ENCODE data around the gene SMIM43.
"Not testable (repeated sequence)": the region's sequence is repeated elsewhere in the genome, so short reads cannot be mapped to it uniquely, and the experiment has no call there.

The SMIM43 gene

DNA sequence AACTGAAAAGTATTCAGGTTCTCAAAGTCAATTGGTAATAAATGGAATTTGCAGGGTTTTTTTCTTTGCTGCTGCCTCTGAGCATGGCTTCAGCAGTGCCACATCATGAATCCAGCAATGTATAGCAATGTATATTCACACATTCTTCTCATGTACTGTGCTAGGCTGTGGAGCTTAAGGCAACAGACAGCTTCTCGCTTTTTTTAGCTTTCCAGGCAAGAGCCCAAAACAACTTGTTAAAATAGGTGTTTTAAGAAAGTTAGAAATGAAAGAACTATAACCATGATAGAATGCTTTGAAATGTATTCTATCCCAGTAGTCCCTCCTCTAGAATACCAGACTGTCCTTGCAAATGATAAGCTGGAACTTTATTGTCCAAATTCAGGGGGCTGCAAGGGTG lies 30.4 kb downstream of the SMIM43 start:
- no peak for DNase-seq

DNA sequence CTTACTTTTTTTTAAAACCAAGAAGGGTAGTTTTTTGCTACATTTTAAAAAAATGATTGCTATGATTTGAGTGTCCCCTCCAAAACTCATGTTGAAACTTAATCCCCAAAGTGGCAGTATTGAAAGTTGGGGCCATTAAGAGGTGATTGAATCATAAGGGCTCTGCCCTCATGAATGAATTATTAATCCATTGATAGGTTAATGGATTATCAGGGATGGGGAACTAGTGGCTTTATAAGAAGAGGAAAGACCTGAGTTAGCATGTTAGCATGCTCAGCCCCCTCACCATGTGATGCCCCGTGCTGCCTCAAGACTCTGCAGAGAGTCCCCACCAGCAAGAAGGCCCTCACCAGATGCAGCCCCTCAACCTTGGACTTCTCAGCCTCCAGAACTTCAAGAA lies 31.0 kb downstream of the SMIM43 start:
- DNase-seq: no peak

DNA sequence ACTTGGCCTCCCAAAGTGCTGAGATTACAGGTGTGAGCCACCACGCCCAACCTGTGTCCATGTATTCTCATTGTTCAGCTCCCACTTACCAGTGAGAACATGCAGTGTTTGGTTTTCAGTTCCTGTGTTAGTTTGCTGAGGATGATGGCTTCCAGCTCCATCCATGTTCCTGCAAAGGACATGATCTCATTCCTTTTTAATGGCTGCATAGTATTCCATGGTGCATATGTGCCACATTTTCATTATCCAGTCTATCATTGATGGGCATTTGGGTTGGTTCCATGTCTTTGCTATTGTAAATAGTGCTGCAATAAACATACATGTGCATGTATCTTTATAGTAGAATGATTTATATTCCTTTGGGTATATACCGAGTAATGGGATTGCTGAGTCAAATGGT lies 35.2 kb downstream of the SMIM43 start:
- DNase-seq: not testable (repeated sequence)

DNA sequence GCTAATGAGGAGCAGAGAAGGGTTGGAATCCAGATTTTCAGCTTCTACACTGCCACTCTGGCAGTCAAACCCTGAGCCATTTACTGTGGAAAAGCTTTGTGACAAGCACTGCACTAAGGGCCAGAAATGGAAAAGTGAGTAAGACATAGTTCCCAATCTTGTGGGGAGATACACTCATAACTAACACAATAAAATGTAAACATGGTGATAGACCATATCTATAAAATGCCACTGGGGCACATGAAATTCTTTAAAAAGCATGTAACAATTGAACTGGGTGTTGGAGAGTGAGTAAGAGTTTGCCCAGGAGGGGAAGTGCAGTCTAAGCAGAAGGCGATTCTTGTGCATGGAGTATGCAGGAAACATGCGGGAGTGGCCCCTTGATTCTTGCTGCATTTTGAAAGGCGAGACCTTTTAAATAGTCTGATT lies 36.2 kb downstream of the SMIM43 start:
- no peak for DNase-seq

DNA sequence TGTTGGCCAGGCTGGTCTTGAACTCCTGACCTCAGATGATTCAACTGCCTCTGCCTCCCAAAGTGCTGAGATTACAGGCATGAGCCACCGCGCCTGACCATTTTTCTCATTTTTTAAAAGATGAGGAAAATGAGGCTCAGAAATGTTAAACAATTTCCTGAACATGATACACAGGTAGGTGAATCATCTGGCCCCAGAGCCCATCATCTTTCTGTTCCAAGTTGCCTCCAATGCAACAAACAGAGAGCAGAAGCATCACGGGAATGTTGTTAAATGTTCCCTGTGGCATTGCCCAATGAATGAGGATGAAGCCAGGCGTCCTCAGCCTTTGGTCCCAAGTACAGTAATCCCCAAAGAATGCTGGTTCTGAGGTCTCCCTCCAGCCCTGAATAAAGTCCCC lies 36.9 kb downstream of the SMIM43 start:
- DNase-seq: no peak

DNA sequence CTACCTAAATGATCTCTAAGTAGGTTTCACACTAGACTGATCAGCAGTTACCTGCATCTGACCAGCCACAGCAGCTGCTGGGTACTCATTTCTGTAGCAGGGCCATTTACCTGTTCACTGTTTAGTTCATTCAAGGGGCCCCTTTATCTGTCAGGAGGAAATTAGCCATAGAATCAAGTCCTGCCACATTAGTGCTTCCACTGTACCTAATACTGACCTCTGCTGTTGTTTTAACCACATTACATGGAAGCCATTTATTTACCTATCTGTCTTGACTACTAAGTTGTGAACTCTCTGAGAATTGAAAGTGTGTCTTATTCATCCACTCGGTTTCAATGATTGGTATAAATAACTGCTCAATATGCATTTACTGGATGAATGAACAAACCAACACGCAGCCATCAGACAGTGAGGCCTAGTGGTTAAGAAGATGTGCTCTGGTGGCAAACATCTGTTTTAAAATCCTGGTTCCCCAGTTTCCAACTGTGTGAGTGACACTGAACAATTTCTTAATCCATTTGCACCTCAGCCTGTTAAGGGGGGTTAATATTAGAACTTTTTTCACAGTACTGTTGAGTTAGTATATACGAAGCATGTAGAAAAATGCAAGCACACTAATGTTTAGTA lies 38.2 kb downstream of the SMIM43 start:
- no peak for DNase-seq

DNA sequence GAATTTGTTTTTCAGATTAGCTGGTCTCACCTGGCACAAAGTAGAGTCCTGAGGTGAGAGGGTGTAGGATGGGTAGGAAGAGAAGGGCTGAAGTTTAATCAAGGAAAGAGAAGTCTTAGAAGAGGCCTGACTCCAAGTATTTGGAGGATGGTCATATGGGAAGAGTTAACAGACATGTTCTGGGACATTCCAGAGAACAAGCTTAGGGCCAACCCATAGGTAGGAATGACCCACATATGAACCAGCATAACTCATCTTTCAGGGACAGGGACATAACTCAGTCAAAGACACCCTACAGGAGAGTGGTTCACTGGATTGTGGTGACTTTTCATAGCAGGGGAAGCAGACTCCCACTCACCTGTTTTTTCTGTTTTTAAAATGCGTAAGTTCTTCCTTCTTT lies 40.3 kb downstream of the SMIM43 start:
- DNase-seq: no peak

DNA sequence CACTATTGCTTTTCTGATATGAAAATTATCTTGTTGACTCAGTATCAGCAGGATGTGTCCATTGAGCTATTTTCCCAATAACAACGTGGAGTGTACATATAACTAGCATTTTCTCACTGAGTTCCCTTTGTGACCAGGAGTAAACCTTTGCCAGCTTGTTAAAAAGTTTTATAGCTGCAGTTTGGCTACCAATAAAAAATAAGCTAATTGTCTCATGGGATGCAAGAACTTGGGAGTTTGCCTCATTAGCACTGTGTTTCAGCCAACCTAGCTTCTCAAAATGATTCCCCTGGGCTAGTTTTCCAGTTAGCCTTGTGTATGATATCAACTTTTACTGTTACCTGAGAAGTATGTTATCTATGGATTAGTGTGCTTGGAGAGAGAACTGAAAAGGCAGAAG lies 43.3 kb downstream of the SMIM43 start:
- DNase-seq: no peak

DNA sequence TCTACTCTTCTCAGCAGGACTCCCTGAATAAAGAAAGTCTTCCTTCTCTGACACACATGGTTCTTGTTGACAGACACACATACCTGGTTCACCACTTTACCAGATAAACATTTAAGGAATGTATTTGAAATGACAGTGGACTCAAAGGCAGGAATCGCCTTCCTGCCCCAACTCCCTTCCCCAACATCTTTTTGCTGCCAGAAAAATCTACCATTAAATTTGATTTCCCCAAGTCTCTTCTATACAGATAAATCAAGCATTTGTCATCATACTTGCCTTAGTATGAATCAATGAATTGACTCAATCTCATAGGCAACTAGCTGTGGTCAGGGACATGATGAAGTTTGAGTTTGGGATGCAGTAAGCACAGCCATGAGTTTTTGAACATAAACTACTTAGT lies 44.9 kb downstream of the SMIM43 start:
- no peak for DNase-seq

DNA sequence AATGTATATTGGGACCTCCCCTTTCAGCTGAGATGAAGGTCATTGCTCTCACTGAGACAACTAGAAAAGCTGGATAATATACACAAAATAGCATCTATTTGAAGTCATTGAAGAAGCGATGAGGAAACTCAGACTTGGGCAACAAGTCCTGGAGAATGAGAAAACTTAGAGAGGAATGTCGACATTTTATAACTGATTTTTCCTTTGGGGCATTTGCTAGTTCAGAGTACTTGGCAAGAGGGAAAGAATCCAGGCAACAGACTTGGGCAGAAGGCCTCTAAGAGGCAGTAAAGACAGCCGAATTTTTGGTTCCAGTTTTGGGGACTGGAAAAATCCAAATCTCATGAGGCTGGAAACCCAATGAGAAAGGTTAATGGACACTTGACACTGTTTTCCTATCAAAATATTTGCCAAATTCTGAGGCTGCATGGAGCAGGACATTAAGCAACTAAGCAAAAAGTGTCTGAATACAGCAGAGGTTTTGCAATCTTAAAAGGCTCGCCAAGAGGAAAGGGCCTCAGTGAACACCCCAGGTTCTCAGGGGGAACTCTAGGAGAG lies 47.2 kb downstream of the SMIM43 start:
- no peak for DNase-seq

DNA sequence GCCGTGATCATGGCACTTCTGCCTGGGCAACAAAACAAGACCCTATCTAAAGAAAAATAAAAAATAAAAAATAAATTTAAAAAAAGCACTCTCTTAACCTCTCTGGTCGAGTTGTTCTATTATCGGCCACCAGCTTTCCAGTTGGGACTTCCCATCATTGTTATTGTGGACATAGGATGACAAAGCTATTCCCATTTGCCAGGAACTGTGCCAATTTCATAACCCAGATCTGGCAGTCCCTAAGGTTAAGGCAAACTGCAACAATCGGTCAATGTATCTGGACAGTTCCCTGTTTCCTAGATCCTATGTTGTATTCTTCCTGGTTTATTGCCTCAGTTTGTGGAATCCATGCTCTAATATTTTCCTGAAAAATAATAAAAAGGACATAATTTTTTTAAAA lies 50.4 kb downstream of the SMIM43 start:
- no peak for DNase-seq

DNA sequence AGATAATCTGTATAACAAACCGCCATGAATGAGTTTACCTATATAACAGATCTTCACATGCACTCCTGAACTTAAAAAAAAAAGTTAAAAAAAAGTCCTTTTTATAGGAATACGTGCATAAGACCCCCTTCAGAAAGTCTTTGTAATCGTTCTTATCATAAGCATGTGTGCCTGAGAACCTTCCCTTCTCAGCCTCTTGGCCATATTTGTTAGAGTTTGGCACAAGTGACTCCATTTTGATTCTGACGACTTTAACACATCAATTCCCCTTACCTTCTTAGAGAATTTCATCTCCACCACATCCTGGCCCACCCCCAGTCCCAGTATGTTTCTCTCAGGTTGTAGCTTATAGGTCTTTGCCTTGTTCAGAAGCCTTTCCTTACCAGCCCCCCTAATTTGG lies 52.2 kb downstream of the SMIM43 start:
- DNase-seq: no peak

DNA sequence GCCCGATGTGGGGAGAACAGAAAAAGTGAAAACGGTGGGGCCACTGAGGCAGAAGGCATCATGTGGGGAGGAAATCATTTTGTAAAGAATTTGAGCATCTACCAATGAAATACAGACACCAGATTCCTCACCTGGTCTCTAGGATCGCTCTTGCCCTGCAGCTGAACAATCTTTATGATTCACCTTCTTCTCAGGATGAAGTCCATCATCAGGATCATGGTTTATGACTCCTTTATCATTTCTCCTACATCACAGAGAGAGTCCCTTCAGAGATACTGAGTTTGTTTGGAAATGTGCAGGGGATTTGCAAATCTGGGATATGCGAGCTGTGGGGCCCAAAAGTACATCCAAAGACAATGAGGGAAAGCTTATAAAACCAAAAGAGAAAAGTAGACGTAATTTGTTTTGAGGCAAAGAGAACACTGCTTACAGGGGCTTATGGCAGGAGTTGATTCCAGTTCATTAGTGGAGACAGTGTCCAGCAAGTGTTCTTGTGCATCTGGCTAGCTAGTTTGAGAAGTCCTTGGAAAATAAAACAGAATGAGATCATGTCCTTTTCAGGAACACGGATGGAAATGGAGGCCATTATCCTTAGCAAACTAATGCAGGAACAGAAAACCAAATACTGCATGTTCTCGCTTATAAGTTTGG lies 52.8 kb downstream of the SMIM43 start:
- DNase-seq: no peak

DNA sequence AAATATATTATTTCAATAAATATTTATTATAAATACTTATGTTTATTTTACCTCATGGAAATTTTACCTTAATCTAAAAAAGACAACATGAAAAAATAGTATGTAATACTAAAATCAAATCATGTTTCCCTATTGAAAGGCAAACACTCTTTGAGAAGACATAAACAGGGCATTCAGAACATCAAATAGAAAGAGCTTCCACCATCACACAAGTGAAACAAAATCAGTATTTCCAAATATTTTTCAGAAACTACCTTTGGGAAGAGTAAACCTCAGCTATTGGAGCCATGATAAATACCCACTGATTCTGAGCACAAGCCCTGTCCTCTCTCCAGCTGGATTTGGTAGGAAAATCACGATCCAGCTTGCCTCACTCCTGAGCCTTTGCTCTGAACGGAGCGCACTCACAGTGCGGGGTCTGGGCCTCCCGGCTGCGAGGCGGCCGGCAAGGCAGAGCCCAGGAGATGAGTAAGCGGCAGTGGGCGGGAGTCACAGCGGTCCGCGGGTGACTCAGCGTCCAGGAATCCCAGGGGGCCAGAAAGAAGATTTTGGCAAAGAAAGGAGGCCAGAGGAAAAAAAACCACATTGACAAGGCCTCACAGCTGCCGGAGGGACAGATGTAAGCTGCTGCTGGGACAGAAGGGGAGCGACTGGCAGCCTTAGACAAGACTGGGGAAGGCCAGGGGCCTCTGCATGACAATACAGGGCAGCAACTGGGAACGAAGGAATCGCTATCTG lies 53.5 kb downstream of the SMIM43 start:
- DNase-seq: no peak

DNA sequence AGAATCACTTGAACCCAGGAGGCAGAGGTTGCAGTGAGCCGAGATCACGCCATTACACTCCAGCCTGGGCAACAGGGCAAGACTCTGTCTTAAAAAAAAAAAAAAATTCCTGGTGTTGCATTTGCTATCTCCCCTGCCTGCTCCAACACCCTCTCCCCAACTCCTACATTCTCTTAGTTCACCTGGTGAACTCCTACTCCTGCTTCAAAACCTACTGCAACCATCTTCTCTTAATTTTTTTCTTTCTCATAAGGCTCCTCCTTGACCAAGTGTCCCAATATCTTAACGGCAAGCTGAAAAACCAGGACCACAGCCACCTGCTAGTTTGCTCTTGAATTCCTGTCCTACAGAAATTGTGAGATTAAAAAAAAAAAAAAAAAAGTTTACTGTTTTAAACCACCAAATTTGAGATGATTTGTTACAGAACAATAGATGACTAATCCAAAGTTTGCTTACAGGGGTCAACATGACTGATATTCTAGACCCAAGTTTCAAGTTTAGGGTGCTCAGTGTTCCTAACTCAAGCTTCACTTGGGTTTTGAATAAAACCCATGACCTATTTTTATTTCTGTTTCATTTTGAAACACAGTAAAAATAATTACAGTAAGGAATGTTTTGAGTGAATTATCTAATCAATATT lies 55.1 kb downstream of the SMIM43 start:
- no peak for DNase-seq

Measured in NCI-H1048 (cell line).